ENCODE results near the gene FGF13.

The FGF13 gene

GRCh38 chrX:138711399-138712347 lies at the start of gene FGF13:
Gene FGF13 (minus strand): TSS chrX:138711717. CDS start chrX:138711003, 714 bp downstream.
- in situ Hi-C loops (cut with MboI; ENCODE audit: low sequenced_read_pairs), result no loop called here

- in situ Hi-C loops (cut with MboI; ENCODE audit: low sequenced_read_pairs), result no loop called here
Observed at GRCh38 chrX:138759217-138759943, 47.9 kb upstream of the FGF13 start.

GRCh38 chrX:138756234-138756633 lies 44.7 kb upstream of the FGF13 start:
- in situ Hi-C loops (cut with MboI; ENCODE audit: low sequenced_read_pairs), result no loop called here

GRCh38 chrX:138754861-138755260 lies 43.3 kb upstream of the FGF13 start:
- in situ Hi-C loops (cut with MboI; ENCODE audit: low sequenced_read_pairs), result no loop called here

- in situ Hi-C loops (cut with MboI; ENCODE audit: low sequenced_read_pairs), result no loop called here
Observed at GRCh38 chrX:138748480-138748879, 37.0 kb upstream of the FGF13 start.

- in situ Hi-C loops (cut with MboI; ENCODE audit: low sequenced_read_pairs), result no loop called here
Observed at GRCh38 chrX:138745196-138745595, 33.7 kb upstream of the FGF13 start.

- in situ Hi-C loops (cut with MboI; ENCODE audit: low sequenced_read_pairs), result no loop called here
Observed at GRCh38 chrX:138742217-138742616, 30.7 kb upstream of the FGF13 start.

GRCh38 chrX:138740341-138740740 lies 28.8 kb upstream of the FGF13 start:
- in situ Hi-C loops (cut with MboI; ENCODE audit: low sequenced_read_pairs), result no loop called here

- in situ Hi-C loops (cut with MboI; ENCODE audit: low sequenced_read_pairs), result no loop called here
Observed at GRCh38 chrX:138723301-138723700, 11.8 kb upstream of the FGF13 start.

GRCh38 chrX:138719396-138719795 lies 7.9 kb upstream of the FGF13 start:
- in situ Hi-C loops (cut with MboI; ENCODE audit: low sequenced_read_pairs), result no loop called here

- in situ Hi-C loops (cut with MboI; ENCODE audit: low sequenced_read_pairs), result no loop called here
Observed at GRCh38 chrX:138718941-138719340, 7.4 kb upstream of the FGF13 start.

- in situ Hi-C loops (cut with MboI; ENCODE audit: low sequenced_read_pairs), result no loop called here
Observed at GRCh38 chrX:138710866-138711341, 613 bp downstream of the FGF13 start.

- in situ Hi-C loops (cut with MboI; ENCODE audit: low sequenced_read_pairs), result no loop called here
Observed at GRCh38 chrX:138709886-138710791, 1.4 kb downstream of the FGF13 start.

- in situ Hi-C loops (cut with MboI; ENCODE audit: low sequenced_read_pairs), result no loop called here
Observed at GRCh38 chrX:138708268-138708667, 3.2 kb downstream of the FGF13 start.

GRCh38 chrX:138704596-138704995 lies 6.9 kb downstream of the FGF13 start:
- in situ Hi-C loops (cut with MboI; ENCODE audit: low sequenced_read_pairs), result no loop called here

GRCh38 chrX:138704101-138704500 lies 7.4 kb downstream of the FGF13 start:
- in situ Hi-C loops (cut with MboI; ENCODE audit: low sequenced_read_pairs), result no loop called here

GRCh38 chrX:138692591-138692990 lies 18.9 kb downstream of the FGF13 start:
- in situ Hi-C loops (cut with MboI; ENCODE audit: low sequenced_read_pairs), result no loop called here

GRCh38 chrX:138691186-138691585 lies 20.3 kb downstream of the FGF13 start:
- in situ Hi-C loops (cut with MboI; ENCODE audit: low sequenced_read_pairs), result no loop called here

GRCh38 chrX:138690591-138690990 lies 20.9 kb downstream of the FGF13 start:
- in situ Hi-C loops (cut with MboI; ENCODE audit: low sequenced_read_pairs), result no loop called here

- in situ Hi-C loops (cut with MboI; ENCODE audit: low sequenced_read_pairs), result no loop called here
Observed at GRCh38 chrX:138683600-138683999, 27.9 kb downstream of the FGF13 start.

- in situ Hi-C loops (cut with MboI; ENCODE audit: low sequenced_read_pairs), result no loop called here
Observed at GRCh38 chrX:138669693-138670092, 41.8 kb downstream of the FGF13 start.
